OCI-LY7 (cell line): Measurements from ENCODE around the gene SERPINA3. TPM values are rescaled to one million over a fixed set of nuclear protein-coding genes. Genes with fewer than 3 reads are reported as not detected.
A peak's percentile ranks its signal among the peaks of the same experiment; 100 is the strongest.
"Not testable (repeated sequence)": the region's sequence is repeated elsewhere in the genome, so short reads cannot be mapped to it uniquely, and the experiment has no call there.

Source experiments
- BruUV-seq: library from RNA; stranded (reverse); fragments of 400-500 nt; replicated peaks from 2 replicates; lab custom pipeline; 2021; lab: Mats Ljungman, UMichigan
- CTCF ChIA-PET: fragments of 300-600 bp; sonication (Branson Sonifier 250); formaldehyde crosslinking; loops from one replicate; lab custom pipeline; 2022; ENCODE audit warnings: antibody characterized with exemption; ENCODE audit not compliant: unreplicated experiment; lab: Charles Lee
- POLR2A ChIA-PET: fragments of 300-600 bp; sonication (Branson Sonifier 250); formaldehyde crosslinking; loops from one replicate; lab custom pipeline; 2022; ENCODE audit warnings: antibody characterized with exemption; lab: Charles Lee
- DNase-seq: peaks from one replicate; pipeline ENCODE4 v3.0.0-alpha.2; 2015; ENCODE audit warnings: low spot score
- H2AFZ ChIP-seq: fragments of 200-600 bp; sonication (generic), shearing (Covaris generic); 2 replicates; pipeline ENCODE4 v1.6.1; 2014; ENCODE audit warnings: mild to moderate bottlenecking, antibody characterized with exemption, low read length, moderate library complexity
- H3K27ac ChIP-seq: fragments of 200-600 bp; sonication (generic); 2 replicates; pipeline ENCODE4 v1.5.1; 2014; ENCODE audit warnings: mixed run types, low read depth, mild to moderate bottlenecking, moderate library complexity, low read length, inconsistent platforms; ENCODE audit not compliant: poor library complexity, severe bottlenecking
- H3K36me3 ChIP-seq: fragments of 200-600 bp; sonication (generic); 2 replicates; pipeline ENCODE4 v1.6.1; 2014; ENCODE audit warnings: mild to moderate bottlenecking, antibody characterized with exemption, low read length, moderate library complexity, mixed read lengths; ENCODE audit not compliant: insufficient read depth
- H3K4me1 ChIP-seq: fragments of 200-600 bp; sonication (generic); 2 replicates; pipeline ENCODE4 v1.5.1; 2014; ENCODE audit warnings: mild to moderate bottlenecking, low read length; ENCODE audit not compliant: insufficient read depth, poor library complexity, severe bottlenecking
- H3K4me2 ChIP-seq: fragments of 200-600 bp; sonication (generic); 2 replicates; pipeline ENCODE4 v1.6.1; 2014; ENCODE audit warnings: mild to moderate bottlenecking, low read length
- H3K4me3 ChIP-seq: fragments of 200-600 bp; sonication (generic); 2 replicates; pipeline ENCODE4 v1.5.1; 2014; ENCODE audit warnings: mild to moderate bottlenecking, low read depth, low read length; ENCODE audit not compliant: poor library complexity, severe bottlenecking
- H3K79me2 ChIP-seq: fragments of 200-600 bp; sonication (generic); 2 replicates; pipeline ENCODE4 v1.6.1; 2016; ENCODE audit warnings: low read depth, mild to moderate bottlenecking, low read length, moderate library complexity, mixed read lengths; ENCODE audit not compliant: insufficient read depth
- H3K9me2 ChIP-seq: fragments of 200-600 bp; sonication (generic); 2 replicates; pipeline ENCODE4 v1.6.1; 2016; ENCODE audit warnings: mild to moderate bottlenecking, low read length, mixed read lengths; ENCODE audit not compliant: insufficient read depth
- H3K9me3 ChIP-seq: fragments of 200-600 bp; sonication (generic); 2 replicates; pipeline ENCODE4 v1.6.1; 2014; ENCODE audit warnings: mild to moderate bottlenecking, mixed run types, low read length, mixed read lengths
- H4K20me1 ChIP-seq: fragments of 200-600 bp; sonication (generic); 2 replicates; pipeline ENCODE4 v1.6.1; 2014; ENCODE audit warnings: mild to moderate bottlenecking, antibody characterized with exemption, low read length, moderate library complexity, mixed read lengths; ENCODE audit not compliant: insufficient read depth
- CTCF ChIP-seq: fragments of 200-600 bp; sonication (generic); conservative IDR thresholded peaks from 2 replicates; pipeline ENCODE4 v1.5.1; 2014; ENCODE audit warnings: mild to moderate bottlenecking, antibody characterized with exemption, low read length, moderate library complexity, mixed read lengths
- EZH2phosphoT487 ChIP-seq: fragments of 200-600 bp; sonication (generic); IDR thresholded peaks from 2 replicates; pipeline ENCODE4 v1.6.1; 2018; ENCODE audit warnings: low read depth, borderline replicate concordance, mild to moderate bottlenecking, mixed run types, antibody characterized with exemption, low read length, moderate library complexity, mixed read lengths
- intact Hi-C: fragments of 100-400 bp; cut with micrococcal nuclease; formaldehyde crosslinking; loops from one replicate; pipeline ENCODE4 v1.10.0; 2022; ENCODE audit not compliant: unreplicated experiment
- total RNA-seq, 2 experiments: library from RNA; depleted of rRNA in 1 of 2; stranded (reverse); fragments of >200 nt in 1 of 2; shearing (Covaris generic) in 1 of 2; gene quantifications; 2 replicates each; pipeline ENCODE4 v1.2.3, GENCODE V29; 2014 to 2022

The SERPINA3 gene
- total RNA-seq, 2 experiments from 2014 or later: not detected

DNA sequence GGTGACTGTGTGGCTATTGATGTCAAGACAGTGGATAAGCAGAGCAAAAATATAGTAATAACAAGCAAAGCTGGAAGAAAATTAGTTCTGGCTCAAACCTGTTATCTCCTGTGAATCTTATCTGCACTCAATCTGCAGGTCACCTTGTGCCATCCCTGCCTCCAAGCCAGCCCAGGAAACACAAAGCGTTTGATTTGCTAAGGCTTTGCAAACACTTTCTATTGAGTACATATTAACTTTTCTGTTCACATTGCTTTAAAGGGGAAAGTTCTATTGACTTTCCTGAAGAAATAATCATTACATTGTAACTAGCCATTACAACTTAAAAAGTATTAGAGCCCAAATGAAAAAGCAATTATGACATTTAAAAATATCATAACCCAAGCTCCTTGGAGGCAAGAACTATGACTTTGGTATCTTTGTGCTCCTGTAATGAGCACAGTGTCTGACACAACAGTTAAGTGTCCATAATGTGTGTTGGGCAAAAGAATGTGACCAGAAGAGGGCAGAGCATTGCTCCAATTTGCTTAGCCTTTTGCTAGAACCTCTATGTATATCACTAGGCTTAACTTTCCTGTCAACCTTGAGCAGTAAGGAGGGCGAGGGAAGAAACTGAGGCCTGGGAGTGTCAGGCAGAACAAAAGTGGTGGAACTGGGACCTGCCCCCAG lies 24.7 kb downstream of the SERPINA3 start:
- POLR2A ChIA-PET: no interaction called here

GRCh38 chr14:94637814-94638213 lies 25.6 kb downstream of the SERPINA3 start:
- H3K36me3 ChIP-seq, DNase-seq, intact Hi-C loops, BruUV-seq, POLR2A ChIA-PET, H3K4me1 ChIP-seq, H3K9me2 ChIP-seq, H3K4me2 ChIP-seq, H3K9me3 ChIP-seq, H4K20me1 ChIP-seq, H3K79me2 ChIP-seq, H3K27ac ChIP-seq, H2AFZ ChIP-seq, H3K4me3 ChIP-seq: not testable (repeated sequence)
- CTCF ChIA-PET: interaction anchor here (0.5 kb wide), 1 partner anchor 146 kb away, joined by 3 read pairs; no protein-coding TSS in a partner anchor

More for the DNA sequence above, 24.7 kb downstream of the SERPINA3 start:
- CTCF ChIA-PET: no interaction called here
- H3K27ac ChIP-seq: no peak overlapping the region
- no peaks in the 10 kb centered on the region for H3K79me2 ChIP-seq
- no peaks in the 10 kb centered on the region for H3K9me2 ChIP-seq
- no peak overlapping the region for H3K4me3 ChIP-seq
- H3K4me1 ChIP-seq: no peaks in the 10 kb centered on the region
- H3K36me3 ChIP-seq: no peaks in the 10 kb centered on the region
- TF ChIP-seq EZH2phosphoT487 (no peak), CTCF (peak; percentile 45)
- H3K9me3 ChIP-seq: no peaks in the 10 kb centered on the region
- no peaks in the 10 kb centered on the region for H4K20me1 ChIP-seq
- DNase-seq: no peak
- no peak overlapping the region for H2AFZ ChIP-seq
- H3K4me2 ChIP-seq: no peak overlapping the region
- BruUV-seq: no TSS peak
- intact Hi-C loops: no loop called here

GRCh38 chr14:94638339-94638738 lies 26.1 kb downstream of the SERPINA3 start:
- BruUV-seq: no TSS peak
- no peaks in the 10 kb centered on the region for H3K9me3 ChIP-seq
- no peaks in the 10 kb centered on the region for H4K20me1 ChIP-seq
- no peak for DNase-seq
- TF ChIP-seq EZH2phosphoT487 (no peak), CTCF (no peak)
- CTCF ChIA-PET: no interaction called here
- H3K36me3 ChIP-seq: no peaks in the 10 kb centered on the region
- H2AFZ ChIP-seq: no peak overlapping the region
- no peak overlapping the region for H3K4me3 ChIP-seq
- no peaks in the 10 kb centered on the region for H3K4me1 ChIP-seq
- intact Hi-C loops: no loop called here
- no peak overlapping the region for H3K27ac ChIP-seq
- no peaks in the 10 kb centered on the region for H3K9me2 ChIP-seq
- H3K4me2 ChIP-seq: no peak overlapping the region
- POLR2A ChIA-PET: no interaction called here
- H3K79me2 ChIP-seq: no peaks in the 10 kb centered on the region
